Neuron (in vitro differentiated cells): ENCODE results near the gene RALGPS2.
A peak's percentile ranks its signal among the peaks of the same experiment; 100 is the strongest.
"Not testable (repeated sequence)": the region's sequence is repeated elsewhere in the genome, so short reads cannot be mapped to it uniquely, and the experiment has no call there.

Experiments
- H2AFZ ChIP-seq: one replicate; pipeline ENCODE4 v1.6.1; 2013; ENCODE audit warnings: low read depth, mild to moderate bottlenecking, inconsistent platforms, low read length, moderate library complexity
- H3K27me3 ChIP-seq: one replicate; pipeline ENCODE4 v1.6.1; 2013; ENCODE audit warnings: low read length; ENCODE audit not compliant: insufficient read depth
- H3K36me3 ChIP-seq: one replicate; pipeline ENCODE4 v1.6.1; 2013; ENCODE audit warnings: low read length; ENCODE audit not compliant: insufficient read depth
- H3K4me1 ChIP-seq: one replicate; pipeline ENCODE4 v1.6.1; 2013; ENCODE audit warnings: low read length; ENCODE audit not compliant: insufficient read depth
- H3K4me3 ChIP-seq: 2 replicates; pipeline ENCODE4 v1.5.1; 2013; ENCODE audit warnings: mild to moderate bottlenecking, low read length, moderate library complexity
- H3K9me3 ChIP-seq: one replicate; pipeline ENCODE4 v1.6.1; 2013; ENCODE audit warnings: low read length

RALGPS2 gene

DNA sequence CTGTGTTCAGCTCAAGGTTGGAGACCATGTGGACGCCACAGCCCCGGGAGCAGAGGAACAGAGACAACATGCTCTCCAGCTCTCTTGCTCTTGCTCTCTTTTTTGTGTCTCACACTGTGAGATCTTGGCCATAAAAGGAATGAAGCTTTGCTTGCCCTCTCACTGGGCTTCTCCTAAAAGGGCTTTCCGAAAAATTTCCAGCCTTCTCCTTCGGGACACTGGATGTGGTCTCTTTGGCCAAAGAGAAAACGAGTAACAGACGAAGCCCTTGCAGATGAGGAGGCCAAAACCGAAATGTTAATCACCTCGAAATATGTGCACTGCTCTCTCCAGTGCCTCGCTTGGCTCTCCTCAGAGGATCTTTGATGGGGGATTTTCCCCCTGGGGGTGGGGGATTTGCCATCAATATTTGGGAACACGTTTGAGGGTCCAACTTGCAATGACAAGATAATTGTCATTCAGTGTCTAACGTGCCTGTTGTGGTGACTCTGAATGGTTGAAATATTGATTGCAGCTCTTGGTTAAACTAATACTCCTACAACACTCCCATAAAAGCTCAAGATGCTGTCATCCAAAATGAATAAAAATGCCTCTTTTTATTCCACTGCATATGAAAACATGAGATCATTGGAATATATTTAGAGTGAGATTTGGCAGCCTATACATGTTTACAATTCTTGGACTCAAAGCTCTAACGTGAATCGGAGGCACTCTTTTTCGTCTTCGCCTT is 214.5 kb downstream of the RALGPS2 start:
- Histone ChIP-seq H3K4me3 (no peak overlapping the region), H3K4me1 (peaks cover 6% of the 10 kb centered on the region), H3K27me3 (peaks cover 4% of the 10 kb centered on the region), H2AFZ (no peak overlapping the region), H3K36me3 (no peaks in the 10 kb centered on the region), H3K9me3 (no peaks in the 10 kb centered on the region)

DNA sequence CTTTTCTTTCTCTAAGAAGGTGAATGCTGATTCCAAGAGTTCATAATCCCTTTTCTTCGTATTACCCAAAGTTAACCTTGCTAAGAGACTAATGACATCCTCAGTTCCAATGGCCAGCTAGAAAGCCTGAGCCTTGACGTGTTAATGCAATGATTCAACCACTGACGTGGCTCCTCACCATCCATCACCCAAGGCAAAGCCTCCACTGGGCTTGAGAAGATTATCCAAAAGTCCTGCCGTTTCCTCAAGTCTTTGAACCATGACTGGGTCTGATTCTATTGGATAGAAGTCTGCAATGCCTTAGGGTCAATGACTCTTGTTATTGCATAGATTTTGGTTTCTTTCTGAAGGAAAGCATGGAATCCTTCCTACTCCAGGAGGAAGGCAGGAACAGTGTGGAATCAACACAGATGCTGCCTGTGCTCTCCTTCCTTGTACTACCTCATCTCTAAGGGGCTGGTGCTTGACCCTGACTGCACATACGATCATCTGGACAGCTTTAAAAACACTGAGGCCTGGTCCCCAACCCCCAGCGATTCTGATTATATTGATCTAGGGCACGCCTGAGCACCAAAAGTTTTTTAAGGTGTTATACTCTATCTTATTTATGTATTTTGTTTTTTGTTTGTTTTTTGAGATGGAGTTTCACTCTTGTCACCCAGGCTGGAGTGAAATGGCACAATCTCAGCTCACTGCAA is 215.2 kb downstream of the RALGPS2 start:
- H3K9me3 ChIP-seq = no peaks in the 10 kb centered on the region
- no peak overlapping the region for H2AFZ ChIP-seq
- H3K4me1 ChIP-seq = peaks cover 6% of the 10 kb centered on the region
- H3K27me3 ChIP-seq = peaks cover 4% of the 10 kb centered on the region
- H3K36me3 ChIP-seq = no peaks in the 10 kb centered on the region
- H3K4me3 ChIP-seq = no peak overlapping the region

DNA sequence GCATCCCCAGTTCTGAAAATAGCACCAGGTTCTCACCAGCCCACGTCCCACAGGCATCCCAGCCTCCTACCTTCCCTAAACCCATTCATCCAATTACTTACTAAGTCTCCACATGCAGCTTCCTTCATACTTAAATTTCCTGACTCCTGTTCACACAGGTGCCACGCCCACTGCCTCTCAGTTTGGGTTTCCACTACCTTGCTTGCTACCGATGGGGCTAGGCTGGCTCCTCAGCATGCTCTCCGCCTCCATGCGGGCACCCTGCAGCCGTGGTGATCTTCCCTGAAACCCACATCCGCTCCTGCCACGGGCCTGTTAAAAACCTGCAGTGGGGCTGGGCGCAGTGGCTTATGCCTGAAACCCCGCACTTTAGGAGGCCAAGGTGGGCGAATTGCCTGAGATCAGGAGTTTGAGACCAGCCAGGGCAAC is 216.2 kb downstream of the RALGPS2 start:
- H3K9me3 ChIP-seq = no peaks in the 10 kb centered on the region
- H3K27me3 ChIP-seq = peaks cover 4% of the 10 kb centered on the region
- no peaks in the 10 kb centered on the region for H3K36me3 ChIP-seq
- H3K4me1 ChIP-seq = peaks cover 11% of the 10 kb centered on the region
- no peak overlapping the region for H2AFZ ChIP-seq
- H3K4me3 ChIP-seq = no peak overlapping the region

DNA sequence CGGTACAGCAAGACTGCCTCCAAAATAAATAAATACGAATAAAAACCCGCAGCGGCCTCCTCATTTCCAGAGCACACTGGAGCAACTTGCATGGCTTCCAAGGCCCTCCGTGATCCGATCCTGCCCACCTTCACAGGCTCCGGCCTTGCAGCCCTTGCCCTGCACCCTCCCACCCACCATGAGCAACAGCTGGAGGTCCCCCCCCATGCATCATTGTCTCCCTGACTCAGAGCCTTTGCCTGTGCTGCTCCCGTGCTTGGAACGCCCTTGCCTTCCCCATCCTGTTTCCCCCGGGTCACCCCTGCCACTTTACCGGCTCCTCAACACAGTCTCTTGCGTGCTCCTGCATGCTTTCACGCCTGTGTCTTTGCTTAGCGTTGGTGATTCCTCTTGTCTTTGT is 216.8 kb downstream of the RALGPS2 start:
- Histone ChIP-seq H3K9me3 (no peaks in the 10 kb centered on the region), H3K27me3 (peaks cover 4% of the 10 kb centered on the region), H2AFZ (no peak overlapping the region), H3K36me3 (no peaks in the 10 kb centered on the region), H3K4me3 (no peak overlapping the region), H3K4me1 (peaks cover 11% of the 10 kb centered on the region)

DNA sequence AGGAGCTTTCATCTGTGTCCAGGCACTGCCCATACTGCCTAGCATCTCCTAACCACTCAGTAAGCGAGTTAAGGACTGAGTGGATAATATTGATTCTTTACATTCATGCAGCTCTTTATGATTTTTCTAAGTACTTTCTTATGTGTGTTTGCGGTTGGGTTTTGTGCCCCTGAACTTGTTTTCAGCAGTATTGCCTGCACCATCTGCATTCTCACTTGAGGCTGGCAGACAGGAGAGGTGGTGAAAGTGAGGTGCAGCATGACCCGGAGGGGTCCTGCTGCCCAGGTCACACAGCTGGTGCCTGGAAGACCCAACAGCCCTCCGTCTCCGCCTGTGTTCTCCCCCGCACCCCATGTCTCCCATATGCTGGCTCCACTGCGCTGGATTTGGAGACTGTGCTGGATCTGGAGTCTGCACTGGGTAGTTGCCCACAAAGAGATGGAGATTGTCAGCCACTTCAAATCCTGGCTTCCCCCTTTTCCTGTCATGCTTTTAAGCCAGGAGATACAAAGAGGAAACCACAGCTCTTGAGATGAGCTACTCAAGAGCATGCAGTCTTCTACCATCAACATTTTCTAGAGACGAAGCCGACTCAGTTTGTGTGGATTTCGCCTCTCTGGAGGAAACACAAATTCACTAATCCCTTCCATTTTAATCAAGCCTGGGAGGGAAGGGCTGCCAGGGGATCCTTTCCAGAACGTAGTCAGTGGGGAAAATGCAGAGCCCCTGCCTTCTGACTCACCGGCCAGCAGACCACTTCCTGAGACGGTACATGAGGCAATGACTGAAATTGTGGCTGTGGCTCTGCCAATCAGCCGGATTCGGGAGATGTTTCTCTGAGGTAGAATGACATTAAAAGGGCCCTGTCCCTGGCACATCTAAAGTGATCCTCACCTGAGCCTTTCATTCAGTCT is 217.5 kb downstream of the RALGPS2 start:
- Histone ChIP-seq H2AFZ (no peak overlapping the region), H3K36me3 (no peaks in the 10 kb centered on the region), H3K9me3 (no peaks in the 10 kb centered on the region), H3K4me1 (peaks cover 11% of the 10 kb centered on the region), H3K27me3 (peaks cover 3% of the 10 kb centered on the region), H3K4me3 (no peak overlapping the region)

DNA sequence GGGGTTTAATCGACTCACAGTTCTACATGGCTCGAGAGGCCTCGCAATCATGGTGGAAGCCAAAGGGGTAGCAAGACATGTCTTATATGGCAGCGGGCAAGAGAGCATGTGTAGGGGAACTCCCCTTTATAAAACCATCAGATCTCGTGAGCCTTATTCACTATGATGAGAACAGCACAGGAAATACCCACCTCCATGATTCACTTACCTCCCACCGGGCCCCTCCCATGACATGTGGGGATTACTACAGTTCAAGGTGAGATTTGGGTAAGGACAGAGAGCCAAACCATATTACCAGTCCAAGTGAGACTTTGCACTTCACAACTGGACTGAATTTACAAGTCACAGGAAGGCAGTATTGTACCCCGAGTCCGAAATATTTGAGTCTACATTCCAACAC is 219.7 kb downstream of the RALGPS2 start:
- Histone ChIP-seq H3K36me3 (no peaks in the 10 kb centered on the region), H3K9me3 (no peaks in the 10 kb centered on the region), H3K4me3 (no peak overlapping the region), H3K4me1 (peaks cover 5% of the 10 kb centered on the region), H3K27me3 (no peaks in the 10 kb centered on the region), H2AFZ (no peak overlapping the region)

DNA sequence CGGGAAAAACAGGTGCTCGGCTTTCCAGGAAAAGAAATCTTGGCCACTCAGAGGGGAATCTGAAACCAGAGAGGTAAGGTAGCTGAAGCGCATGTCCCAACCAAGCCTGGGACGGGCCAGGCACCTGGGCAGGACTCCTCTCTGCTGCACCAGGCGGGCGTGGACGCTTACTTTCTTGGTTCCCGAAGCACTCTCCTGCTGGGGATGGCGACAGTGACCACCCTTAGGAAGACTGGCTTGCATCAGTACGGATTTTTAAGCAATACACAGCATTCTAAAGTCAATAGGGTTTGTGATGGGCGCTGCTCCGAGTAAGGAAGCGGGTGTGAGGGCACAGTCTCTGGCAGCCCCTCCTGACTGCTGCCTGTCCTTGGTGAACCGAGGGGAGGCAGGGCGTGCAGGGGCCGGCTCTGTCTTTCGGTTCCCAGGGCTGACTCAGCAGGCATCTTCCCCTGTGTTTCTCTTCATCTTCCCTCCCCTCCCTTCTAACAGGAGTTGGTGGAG is 220.8 kb downstream of the RALGPS2 start:
- peak overlapping the region; percentile 71 for H2AFZ ChIP-seq
- H3K36me3 ChIP-seq = no peaks in the 10 kb centered on the region
- H3K4me1 ChIP-seq = peaks cover 5% of the 10 kb centered on the region
- H3K9me3 ChIP-seq = no peaks in the 10 kb centered on the region
- no peak overlapping the region for H3K4me3 ChIP-seq
- no peaks in the 10 kb centered on the region for H3K27me3 ChIP-seq

DNA sequence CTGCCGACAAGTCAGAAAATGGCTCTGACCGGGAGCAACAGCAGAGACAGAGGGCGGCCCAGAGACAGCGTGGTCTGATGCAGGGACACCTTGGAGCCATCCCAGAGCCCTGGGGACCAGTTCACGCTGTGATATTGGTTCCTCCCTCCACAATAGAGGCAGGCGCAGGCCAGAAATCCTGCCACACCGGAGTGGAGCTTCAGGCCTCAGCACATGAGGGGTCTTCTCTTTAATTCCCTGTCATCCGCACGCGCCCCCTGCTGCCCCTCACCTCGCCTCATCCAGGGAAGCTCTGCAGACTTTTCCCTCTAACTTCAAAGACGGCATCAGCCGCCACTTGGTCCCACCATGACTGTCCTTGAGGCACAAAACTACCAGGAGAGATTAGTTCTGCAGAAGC is 221.4 kb downstream of the RALGPS2 start:
- H2AFZ ChIP-seq = peak overlapping the region; percentile 71
- H3K4me1 ChIP-seq = peaks cover 5% of the 10 kb centered on the region
- H3K4me3 ChIP-seq = no peak overlapping the region
- H3K36me3 ChIP-seq = no peaks in the 10 kb centered on the region
- no peaks in the 10 kb centered on the region for H3K27me3 ChIP-seq
- no peaks in the 10 kb centered on the region for H3K9me3 ChIP-seq

DNA sequence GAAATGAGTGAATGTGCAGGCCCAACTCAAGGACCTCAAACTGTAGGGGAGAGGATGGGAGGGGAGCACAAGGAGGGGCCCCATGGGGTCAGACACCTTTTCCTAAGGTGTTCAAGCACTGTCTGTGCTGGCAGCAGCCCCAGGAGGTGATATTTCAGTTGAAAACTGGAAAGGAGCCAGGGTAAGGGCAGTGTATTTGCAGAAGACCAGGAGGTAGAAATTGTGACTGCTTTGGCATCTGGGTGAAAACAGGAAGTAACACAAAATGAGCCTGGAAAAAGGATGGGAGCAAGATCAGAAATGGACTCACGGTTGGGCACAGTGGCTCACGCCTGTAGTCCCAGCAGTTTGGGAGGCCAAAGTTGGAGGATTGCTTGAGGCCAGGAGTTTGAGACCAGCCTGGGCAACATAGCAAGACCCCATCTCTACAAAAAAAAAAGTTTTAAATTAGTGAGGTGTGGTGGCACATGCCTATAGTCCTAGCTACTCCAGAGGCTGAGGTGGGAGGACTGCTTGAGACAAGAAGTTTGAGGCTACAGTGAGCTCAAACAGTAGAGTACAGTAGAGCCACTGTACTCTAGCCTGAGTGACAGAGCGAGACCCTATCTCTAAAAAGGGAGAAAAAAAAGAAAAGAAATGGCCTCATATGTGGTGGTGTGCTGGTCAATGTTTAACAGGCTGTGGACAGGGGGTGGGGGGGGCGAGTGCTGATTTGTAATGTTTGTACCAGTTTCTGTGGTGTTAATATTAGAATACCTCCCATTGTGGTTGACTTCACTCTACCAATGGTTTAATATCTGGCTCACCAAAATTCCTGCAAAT is 222.0 kb downstream of the RALGPS2 start:
- Histone ChIP-seq H2AFZ (no peak overlapping the region), H3K27me3 (no peaks in the 10 kb centered on the region), H3K36me3 (no peaks in the 10 kb centered on the region), H3K9me3 (no peaks in the 10 kb centered on the region), H3K4me3 (no peak overlapping the region), H3K4me1 (peaks cover 5% of the 10 kb centered on the region)

DNA sequence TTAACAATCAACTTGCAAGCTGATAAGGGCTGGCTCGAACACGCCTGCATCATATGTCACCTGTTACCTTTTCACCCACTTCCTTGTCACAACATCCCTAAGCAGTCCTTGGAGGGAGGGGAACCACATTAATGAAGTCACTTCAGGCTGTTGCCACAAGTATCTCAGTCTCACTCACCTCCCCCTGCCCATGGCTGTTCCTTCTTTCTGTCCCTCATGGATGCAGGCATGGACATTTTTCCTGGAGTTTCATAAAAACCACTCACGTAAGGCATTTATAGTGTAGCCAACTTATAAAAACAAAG is 222.6 kb downstream of the RALGPS2 start:
- Histone ChIP-seq H3K27me3 (no peaks in the 10 kb centered on the region), H3K4me3 (no peak overlapping the region), H2AFZ (no peak overlapping the region), H3K36me3 (no peaks in the 10 kb centered on the region), H3K4me1 (peaks cover 5% of the 10 kb centered on the region), H3K9me3 (no peaks in the 10 kb centered on the region)

DNA sequence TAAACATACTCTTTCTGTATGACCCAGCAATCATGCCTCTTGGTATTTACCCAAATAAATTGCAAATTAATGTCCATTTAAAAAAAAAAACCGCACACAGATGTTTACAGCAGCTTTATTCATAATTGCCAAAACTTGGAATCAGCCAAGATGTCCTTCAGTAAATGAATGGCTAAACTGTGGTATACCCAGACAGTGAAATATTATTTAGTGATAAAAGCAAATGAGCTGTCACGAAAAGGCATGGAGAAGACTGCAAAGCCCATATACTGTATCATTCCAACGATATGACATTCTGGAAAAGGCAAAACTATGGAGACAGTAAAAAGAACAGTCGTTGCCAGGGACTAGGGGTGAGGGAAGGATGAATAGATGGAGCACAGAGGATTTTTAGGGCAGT is 223.6 kb downstream of the RALGPS2 start:
- Histone ChIP-seq H3K4me1 (peaks cover 5% of the 10 kb centered on the region), H3K9me3 (no peaks in the 10 kb centered on the region), H2AFZ (no peak overlapping the region), H3K4me3 (no peak overlapping the region), H3K27me3 (no peaks in the 10 kb centered on the region), H3K36me3 (no peaks in the 10 kb centered on the region)

DNA sequence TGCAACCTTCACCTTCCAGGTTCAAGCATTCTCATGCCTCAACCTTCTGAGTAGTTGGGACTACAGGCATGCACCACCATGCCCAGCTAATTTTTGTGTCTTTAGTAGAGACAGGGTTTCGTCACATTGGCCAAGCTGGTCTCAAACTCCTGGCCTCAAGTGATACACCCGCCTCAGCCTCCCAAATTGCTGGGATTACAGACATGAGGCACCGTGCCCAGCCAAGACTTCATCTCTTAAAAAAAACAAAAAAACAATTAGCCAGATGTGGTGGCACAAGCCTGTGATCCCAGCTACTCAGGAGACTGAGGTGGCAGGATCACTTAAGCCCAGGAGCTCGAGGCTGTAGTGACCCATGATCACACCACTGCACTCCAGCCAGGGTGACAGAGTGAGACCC is 224.8 kb downstream of the RALGPS2 start:
- H3K9me3 ChIP-seq, H3K4me1 ChIP-seq, H3K36me3 ChIP-seq: not testable (repeated sequence)

More for the DNA sequence above, 224.8 kb downstream of the RALGPS2 start:
- H3K4me3 ChIP-seq, H3K27me3 ChIP-seq, H2AFZ ChIP-seq: not testable (repeated sequence)
